ENCODE results near the gene POMGNT2.
"Not testable (repeated sequence)": the region's sequence is repeated elsewhere in the genome, so short reads cannot be mapped to it uniquely, and the experiment has no call there.

The POMGNT2 gene

GRCh38 chr3:43077261-43077660, 28.6 kb downstream of the POMGNT2 start:
- no peak for DNase-seq (ENCODE audit: extremely low read depth in 1 of 2, low read depth in 1 of 2)

- DNase-seq (ENCODE audit: extremely low read depth in 1 of 2, low read depth in 1 of 2), result no peak
Observed at GRCh38 chr3:43076857-43077256, 29.0 kb downstream of the POMGNT2 start.

- DNase-seq (ENCODE audit: extremely low read depth in 1 of 2, low read depth in 1 of 2), result no peak
Observed at GRCh38 chr3:43075904-43076661, 29.8 kb downstream of the POMGNT2 start.

GRCh38 chr3:43074901-43075689, 30.8 kb downstream of the POMGNT2 start:
- no peak for DNase-seq (ENCODE audit: extremely low read depth in 1 of 2, low read depth in 1 of 2)

GRCh38 chr3:43074482-43074881, 31.4 kb downstream of the POMGNT2 start:
- DNase-seq (ENCODE audit: extremely low read depth in 1 of 2, low read depth in 1 of 2), result no peak

GRCh38 chr3:43073836-43074220, 32.1 kb downstream of the POMGNT2 start:
- DNase-seq (ENCODE audit: extremely low read depth in 1 of 2, low read depth in 1 of 2), result no peak

- DNase-seq (ENCODE audit: extremely low read depth in 1 of 2, low read depth in 1 of 2), result no peak
Observed at GRCh38 chr3:43073116-43073835, 32.6 kb downstream of the POMGNT2 start.

- no peak for DNase-seq (ENCODE audit: extremely low read depth in 1 of 2, low read depth in 1 of 2)
Observed at GRCh38 chr3:43072361-43072760, 33.5 kb downstream of the POMGNT2 start.

GRCh38 chr3:43071313-43071893, 34.5 kb downstream of the POMGNT2 start:
- DNase-seq (ENCODE audit: extremely low read depth in 1 of 2, low read depth in 1 of 2), result no peak

GRCh38 chr3:43070670-43071069, 35.2 kb downstream of the POMGNT2 start:
- not testable (repeated sequence) for DNase-seq (ENCODE audit: extremely low read depth in 1 of 2, low read depth in 1 of 2)

- no peak for DNase-seq (ENCODE audit: extremely low read depth in 1 of 2, low read depth in 1 of 2)
Observed at GRCh38 chr3:43063114-43063513, 42.8 kb downstream of the POMGNT2 start.

- no peak for DNase-seq (ENCODE audit: extremely low read depth in 1 of 2, low read depth in 1 of 2)
Observed at GRCh38 chr3:43062564-43063040, 43.3 kb downstream of the POMGNT2 start.

- DNase-seq (ENCODE audit: extremely low read depth in 1 of 2, low read depth in 1 of 2), result no peak
Observed at GRCh38 chr3:43062040-43062563, 43.8 kb downstream of the POMGNT2 start.

GRCh38 chr3:43061101-43061895, 44.6 kb downstream of the POMGNT2 start:
- no peak for DNase-seq (ENCODE audit: extremely low read depth in 1 of 2, low read depth in 1 of 2)

- no peak for DNase-seq (ENCODE audit: extremely low read depth in 1 of 2, low read depth in 1 of 2)
Observed at GRCh38 chr3:43059456-43059855, 46.4 kb downstream of the POMGNT2 start.

- no peak for DNase-seq (ENCODE audit: extremely low read depth in 1 of 2, low read depth in 1 of 2)
Observed at GRCh38 chr3:43055806-43056770, 49.8 kb downstream of the POMGNT2 start.

- no peak for DNase-seq (ENCODE audit: extremely low read depth in 1 of 2, low read depth in 1 of 2)
Observed at GRCh38 chr3:43055393-43055792, 50.5 kb downstream of the POMGNT2 start.

GRCh38 chr3:43054754-43055153, 51.1 kb downstream of the POMGNT2 start:
- DNase-seq (ENCODE audit: extremely low read depth in 1 of 2, low read depth in 1 of 2), result no peak

GRCh38 chr3:43053291-43053690, 52.6 kb downstream of the POMGNT2 start:
- DNase-seq (ENCODE audit: extremely low read depth in 1 of 2, low read depth in 1 of 2), result no peak
